PC-3 (cell line): Measurements from ENCODE around the gene PSMF1. TPM values are rescaled to one million over a fixed set of nuclear protein-coding genes. Genes with fewer than 3 reads are reported as not detected.

ENCODE experiments used
- ATAC-seq: fragments of 200-7000 bp; cut with Tn5 transposase; 2 replicates; pipeline ENCODE4 v1.9.1; 2020; ENCODE audit warnings: mild to moderate bottlenecking, moderate library complexity
- BruUV-seq: library from RNA; stranded (reverse); fragments of 400-500 nt; replicated peaks from 2 replicates; lab custom pipeline; 2021; lab: Mats Ljungman, UMichigan
- CTCF ChIA-PET: fragments of 300-600 bp; sonication (Branson Sonifier 250); formaldehyde crosslinking; loops from one replicate; lab custom pipeline; 2022; ENCODE audit warnings: antibody characterized with exemption; lab: Charles Lee
- POLR2A ChIA-PET: fragments of 300-600 bp; sonication (Branson Sonifier 250); formaldehyde crosslinking; loops from one replicate; lab custom pipeline; 2022; ENCODE audit warnings: antibody characterized with exemption; ENCODE audit not compliant: unreplicated experiment; lab: Charles Lee
- DNase-seq: peaks from one replicate; pipeline ENCODE4 v3.0.0-alpha.2; 2015
- H2AFZ ChIP-seq: fragments of 300-600 bp; sonication (generic); 2 replicates; pipeline ENCODE4 v1.6.0; 2016; ENCODE audit warnings: antibody characterized with exemption, low read length
- H3F3A ChIP-seq: fragments of 300-600 bp; sonication (generic); one replicate; pipeline ENCODE4 v1.6.0; 2017; ENCODE audit warnings: antibody characterized with exemption, low read length, control low read depth, mild to moderate bottlenecking; ENCODE audit not compliant: unreplicated experiment
- H3K27ac ChIP-seq: fragments of 300-600 bp; sonication (generic); 2 replicates; pipeline ENCODE4 v1.5.1; 2016; ENCODE audit warnings: mild to moderate bottlenecking, low read length
- H3K27me3 ChIP-seq: fragments of 300-600 bp; sonication (generic); 2 replicates; pipeline ENCODE4 v1.6.1; 2016; ENCODE audit warnings: low read length, mixed read lengths
- H3K36me3 ChIP-seq: fragments of 300-600 bp; sonication (generic); 2 replicates; pipeline ENCODE4 v1.6.1; 2016; ENCODE audit warnings: low read depth, mixed run types, low read length, mixed read lengths
- H3K4me1 ChIP-seq: fragments of 300-600 bp; sonication (generic); 2 replicates; pipeline ENCODE4 v1.5.1; 2016; ENCODE audit warnings: low read length; ENCODE audit not compliant: insufficient read depth
- H3K4me2 ChIP-seq: fragments of 300-600 bp; sonication (generic); 2 replicates; pipeline ENCODE4 v1.6.0; 2016; ENCODE audit warnings: low read length
- H3K4me3 ChIP-seq: fragments of 300-600 bp; sonication (generic); 2 replicates; pipeline ENCODE4 v1.5.1; 2016; ENCODE audit warnings: mild to moderate bottlenecking, low read length, mixed read lengths
- H3K79me2 ChIP-seq: fragments of 300-600 bp; sonication (generic); 2 replicates; pipeline ENCODE4 v1.6.1; 2017; ENCODE audit warnings: low read length, mixed read lengths
- H3K9ac ChIP-seq: fragments of 300-600 bp; sonication (generic); 2 replicates; pipeline ENCODE4 v1.6.0; 2016; ENCODE audit warnings: mild to moderate bottlenecking, low read length
- H3K9me2 ChIP-seq: fragments of 300-600 bp; sonication (generic); replicated peaks from 2 replicates; pipeline ENCODE4 v1.6.1; 2016; ENCODE audit warnings: mixed run types, low read length, mixed read lengths
- H3K9me3 ChIP-seq: fragments of 300-600 bp; sonication (generic); 2 replicates; pipeline ENCODE4 v1.6.1; 2016; ENCODE audit warnings: low read length, mixed read lengths
- H4K20me1 ChIP-seq: fragments of 300-600 bp; sonication (generic); 2 replicates; pipeline ENCODE4 v1.6.1; 2016; ENCODE audit warnings: low read length, mixed read lengths
- CTCF ChIP-seq: fragments of 300-600 bp; sonication (generic); conservative IDR thresholded peaks from 2 replicates; pipeline ENCODE4 v1.5.1; 2017; ENCODE audit warnings: antibody characterized with exemption, low read depth, mild to moderate bottlenecking, low read length
- EZH2 ChIP-seq: fragments of 300-600 bp; sonication (generic); IDR thresholded peaks from one replicate; pipeline ENCODE4 v1.6.1; 2017; ENCODE audit warnings: antibody characterized with exemption, mild to moderate bottlenecking, low read length; ENCODE audit not compliant: unreplicated experiment
- EZH2phosphoT487 ChIP-seq: fragments of 300-600 bp; sonication (generic); IDR thresholded peaks from 2 replicates; pipeline ENCODE4 v1.6.1; 2018; ENCODE audit warnings: mild to moderate bottlenecking, antibody characterized with exemption, low read length, borderline replicate concordance
- intact Hi-C: fragments of 100-400 bp; cut with micrococcal nuclease; formaldehyde crosslinking; loops from 2 replicates; pipeline ENCODE4 v1.9.0; 2023
- total RNA-seq: library from RNA; depleted of rRNA; stranded (reverse); fragments of >200 nt; gene quantifications from 2 replicates; pipeline ENCODE4 v1.2.3, GENCODE V29; 2014

Gene PSMF1
- total RNA-seq, 1 experiment from 2014 or later = 60.8 TPM

GRCh38 chr20:1185316-1185741 is 66.9 kb downstream of the PSMF1 start:
- ATAC-seq (peak; percentile 50), DNase-seq (no peak)
- Histone ChIP-seq H3K36me3 (no peaks in the 10 kb centered on the region), H3K27ac (no peak overlapping the region), H3K9ac (no peak overlapping the region), H3K4me2 (peak overlapping the region; percentile 81), H3F3A (no peaks in the 10 kb centered on the region), H3K79me2 (no peaks in the 10 kb centered on the region), H2AFZ (peak overlapping the region; percentile 60; the same call in 1 of the 2 replicates), H4K20me1 (no peaks in the 10 kb centered on the region), H3K4me3 (peak overlapping the region; percentile 66), H3K9me2 (no peaks in the 10 kb centered on the region), H3K27me3 (peaks cover 18% of the 10 kb centered on the region), H3K9me3 (no peaks in the 10 kb centered on the region), H3K4me1 (peaks cover 4% of the 10 kb centered on the region; the same call in 1 of the 2 replicates)
- no TSS peak for BruUV-seq
- TF ChIP-seq EZH2phosphoT487 (no peak), CTCF (no peak), EZH2 (no peak)
- ChIA-PET CTCF (interaction anchor here (0.6 kb wide), 1 partner anchor 219 kb away, joined by 7 read pairs; no protein-coding TSS in a partner anchor), POLR2A (no interaction called here)
- intact Hi-C loops = loop anchor here (10.0 kb wide), 2 partner anchors 231 to 371 kb away; no protein-coding TSS in a partner anchor

- peak overlapping the region; percentile 81 for H3K4me2 ChIP-seq
- no peaks in the 10 kb centered on the region for H3F3A ChIP-seq
- H2AFZ ChIP-seq = peak overlapping the region; percentile 52; the same call in 1 of the 2 replicates
- CTCF ChIA-PET = no interaction called here
- DNase-seq = peak; percentile 71
- H3K36me3 ChIP-seq = no peaks in the 10 kb centered on the region
- no peak overlapping the region for H3K9ac ChIP-seq
- H3K27me3 ChIP-seq = peaks cover 24% of the 10 kb centered on the region
- peak; percentile 73 for ATAC-seq
- H3K27ac ChIP-seq = no peak overlapping the region
- peaks cover 4% of the 10 kb centered on the region; the same call in 1 of the 2 replicates for H3K4me1 ChIP-seq
- POLR2A ChIA-PET = no interaction called here
- intact Hi-C loops = loop anchor here (10.0 kb wide), 2 partner anchors 231 to 371 kb away; no protein-coding TSS in a partner anchor
- H3K4me3 ChIP-seq = peak overlapping the region; percentile 25; the same call in 1 of the 2 replicates
- no peaks in the 10 kb centered on the region for H4K20me1 ChIP-seq
- no TSS peak for BruUV-seq
- no peaks in the 10 kb centered on the region for H3K9me2 ChIP-seq
- TF ChIP-seq EZH2 (no peak), EZH2phosphoT487 (no peak), CTCF (peak; percentile 76)
- H3K9me3 ChIP-seq = no peaks in the 10 kb centered on the region
- no peaks in the 10 kb centered on the region for H3K79me2 ChIP-seq
Observed at GRCh38 chr20:1185790-1186334, 67.5 kb downstream of the PSMF1 start.
